Measurements from ENCODE around the gene ANKRD9. TPM values are rescaled to one million over a fixed set of nuclear protein-coding genes. Genes with fewer than 3 reads are reported as not detected.
"Not testable (repeated sequence)": the region's sequence is repeated elsewhere in the genome, so short reads cannot be mapped to it uniquely, and the experiment has no call there.

Gene ANKRD9
- total RNA-seq, 1 experiment from 2014 or later: 4.4 TPM

- no peak for DNase-seq (ENCODE audit: low spot score)
These were observed 29.3 kb upstream of the ANKRD9 start for GRCh38 chr14:102538602-102539543.

- DNase-seq (ENCODE audit: low spot score): no peak
These were observed 28.5 kb upstream of the ANKRD9 start for GRCh38 chr14:102537981-102538601.

- DNase-seq (ENCODE audit: low spot score): no peak
These were observed 22.7 kb upstream of the ANKRD9 start for GRCh38 chr14:102532204-102532658.

- no peak for DNase-seq (ENCODE audit: low spot score)
These were observed 21.4 kb upstream of the ANKRD9 start for GRCh38 chr14:102530828-102531478.

- no peak for DNase-seq (ENCODE audit: low spot score)
These were observed 19.0 kb upstream of the ANKRD9 start for GRCh38 chr14:102528431-102529170.

GRCh38 chr14:102525929-102526497 lies 16.4 kb upstream of the ANKRD9 start:
- DNase-seq (ENCODE audit: low spot score): no peak

- DNase-seq (ENCODE audit: low spot score): peak; percentile 65
These were observed 15.8 kb upstream of the ANKRD9 start for GRCh38 chr14:102525219-102525928.

GRCh38 chr14:102524451-102525218 lies 15.1 kb upstream of the ANKRD9 start:
- peak; percentile 97 for DNase-seq (ENCODE audit: low spot score)

- DNase-seq (ENCODE audit: low spot score): no peak
These were observed 14.2 kb upstream of the ANKRD9 start for GRCh38 chr14:102523569-102524450.

- no peak for DNase-seq (ENCODE audit: low spot score)
These were observed 13.6 kb upstream of the ANKRD9 start for GRCh38 chr14:102523200-102523568.

GRCh38 chr14:102519709-102520108 lies 10.1 kb upstream of the ANKRD9 start:
- not testable (repeated sequence) for DNase-seq (ENCODE audit: low spot score)

- DNase-seq (ENCODE audit: low spot score): no peak
These were observed 8.6 kb upstream of the ANKRD9 start for GRCh38 chr14:102518063-102518648.

GRCh38 chr14:102517392-102518062 lies 8.0 kb upstream of the ANKRD9 start:
- no peak for DNase-seq (ENCODE audit: low spot score)

- no peak for DNase-seq (ENCODE audit: low spot score)
These were observed 7.2 kb upstream of the ANKRD9 start for GRCh38 chr14:102516531-102517391.

- no peak for DNase-seq (ENCODE audit: low spot score)
These were observed 5.6 kb upstream of the ANKRD9 start for GRCh38 chr14:102514987-102515733.
